Thyroid gland (tissue), 4 donors: ENCODE results near the gene TUBGCP2. TPM values are rescaled to one million over a fixed set of nuclear protein-coding genes. Genes with fewer than 3 reads are reported as not detected.

Source experiments
- DNase-seq, 2 donors: peaks; one replicate each; pipeline ENCODE4 v3.0.0-alpha.2; 2019
- H3K27ac ChIP-seq, 3 donors: fragments of 200-600 bp; sonication (generic); 1 replicate in 2 of 3; 2 replicates in 1 of 3; pipeline ENCODE4 v1.5.1; 2016 to 2019; ENCODE audit warnings: mild to moderate bottlenecking in 1 of 3, moderate library complexity in 1 of 3
- H3K27me3 ChIP-seq: fragments of 200-600 bp; sonication (generic); one replicate; pipeline ENCODE4 v1.5.1; 2019
- H3K36me3 ChIP-seq, 2 donors: fragments of 200-600 bp; sonication (generic); one replicate each; pipeline ENCODE4 v1.5.1; 2016 to 2019
- H3K4me1 ChIP-seq, 2 donors: fragments of 200-600 bp; sonication (generic); one replicate each; pipeline ENCODE4 v1.5.1; 2017 to 2019
- H3K4me3 ChIP-seq, 3 donors: fragments of 200-600 bp; sonication (generic); replicated peaks in 1 of 3; 1 replicate in 2 of 3; 2 replicates in 1 of 3; pipeline ENCODE4 v1.5.1; 2016; ENCODE audit warnings: mild to moderate bottlenecking in 1 of 3
- H3K9me3 ChIP-seq: fragments of 200-600 bp; sonication (generic); one replicate; pipeline ENCODE4 v1.5.1; 2017
- POLR2A ChIP-seq, 2 donors: fragments of 450-650 bp; IDR thresholded peaks; one replicate each; pipeline ENCODE4 v1.6.1; 2017; ENCODE audit warnings: antibody characterized with exemption in 2 of 2, mild to moderate bottlenecking in 2 of 2, moderate library complexity in 1 of 2
- WGBS, 2 donors: methylation state at CpG; one replicate each; pipeline ENCODE4 v1.1.5; 2017; 5-methylcytosine and 5-hydroxymethylcytosine counted together
- intact Hi-C: fragments of 100-400 bp; cut with DNase I; formaldehyde crosslinking; loops from one replicate; pipeline ENCODE4 v1.15.1; 2023
- total RNA-seq, 4 donors: library from RNA; depleted of rRNA; stranded (reverse); fragments of >200 nt; gene quantifications; one replicate each; pipeline ENCODE4 v1.2.3, GENCODE V29; 2016
- TF ChIP-seq, protein P1 (sequence below), 6 experiments: fragments of 200-600 bp in 3 of 6; fragments of 450-650 bp in 3 of 6; sonication (generic) in 3 of 6; IDR thresholded peaks; one replicate each; pipeline ENCODE4 v1.5.1; 2016 to 2019; ENCODE audit warnings: antibody characterized with exemption in 6 of 6, mild to moderate bottlenecking in 2 of 6, inconsistent platforms in 1 of 6, moderate library complexity in 1 of 6

TUBGCP2 gene
- total RNA-seq, 4 donors from 2014 or later, result 56.5 to 73.3 (median 62.9) TPM

DNA sequence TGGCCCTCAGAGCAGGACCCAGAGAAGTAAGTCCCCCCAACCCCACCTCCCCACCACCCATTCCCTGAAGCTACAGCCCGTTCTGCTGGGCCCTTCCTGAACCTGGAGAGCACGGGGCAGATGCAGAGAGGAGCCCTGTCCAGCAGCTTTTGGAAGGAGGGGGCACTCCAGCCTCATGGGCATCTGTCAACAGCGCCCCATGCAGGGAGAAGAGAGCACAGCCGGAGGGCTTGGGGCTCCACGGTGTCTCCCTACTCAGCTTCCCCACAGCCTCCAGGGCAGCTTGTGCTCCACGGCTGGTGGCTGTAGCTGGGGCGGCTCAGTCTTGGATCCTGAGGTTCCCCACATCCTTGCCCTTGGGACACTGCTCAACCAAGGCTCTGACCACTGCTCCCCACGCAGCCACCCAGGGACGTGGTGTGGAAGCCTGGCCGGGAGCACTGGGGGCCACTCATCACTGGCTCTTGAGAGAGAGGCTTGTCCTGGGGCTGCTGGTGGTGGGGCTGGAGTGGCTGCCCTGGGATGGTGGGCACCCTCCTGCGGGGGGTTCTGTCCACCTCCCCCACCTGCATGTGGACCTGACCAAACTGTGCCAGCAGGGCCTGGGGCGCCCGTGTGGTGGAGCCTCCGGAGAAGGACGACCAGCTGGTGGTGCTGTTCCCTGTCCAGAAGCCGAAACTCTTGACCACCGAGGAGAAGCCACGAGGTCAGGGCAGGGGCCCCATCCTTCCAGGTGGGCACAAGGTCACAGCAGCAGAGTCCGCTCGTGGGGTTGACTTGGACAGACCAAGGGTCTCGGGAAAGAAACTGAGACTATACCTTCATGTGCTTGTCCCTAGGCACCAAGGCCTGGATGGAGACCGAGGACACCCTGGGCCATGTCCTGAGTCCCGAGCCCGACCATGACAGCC, 43.0 kb upstream of the TUBGCP2 start:
- H3K36me3 ChIP-seq, result no peaks in the 10 kb centered on the region
- no peak overlapping the region for H3K27ac ChIP-seq
- peaks cover 0 to 4% of the 10 kb centered on the region in 2 donors for H3K4me1 ChIP-seq
- TF ChIP-seq, protein P1, sequence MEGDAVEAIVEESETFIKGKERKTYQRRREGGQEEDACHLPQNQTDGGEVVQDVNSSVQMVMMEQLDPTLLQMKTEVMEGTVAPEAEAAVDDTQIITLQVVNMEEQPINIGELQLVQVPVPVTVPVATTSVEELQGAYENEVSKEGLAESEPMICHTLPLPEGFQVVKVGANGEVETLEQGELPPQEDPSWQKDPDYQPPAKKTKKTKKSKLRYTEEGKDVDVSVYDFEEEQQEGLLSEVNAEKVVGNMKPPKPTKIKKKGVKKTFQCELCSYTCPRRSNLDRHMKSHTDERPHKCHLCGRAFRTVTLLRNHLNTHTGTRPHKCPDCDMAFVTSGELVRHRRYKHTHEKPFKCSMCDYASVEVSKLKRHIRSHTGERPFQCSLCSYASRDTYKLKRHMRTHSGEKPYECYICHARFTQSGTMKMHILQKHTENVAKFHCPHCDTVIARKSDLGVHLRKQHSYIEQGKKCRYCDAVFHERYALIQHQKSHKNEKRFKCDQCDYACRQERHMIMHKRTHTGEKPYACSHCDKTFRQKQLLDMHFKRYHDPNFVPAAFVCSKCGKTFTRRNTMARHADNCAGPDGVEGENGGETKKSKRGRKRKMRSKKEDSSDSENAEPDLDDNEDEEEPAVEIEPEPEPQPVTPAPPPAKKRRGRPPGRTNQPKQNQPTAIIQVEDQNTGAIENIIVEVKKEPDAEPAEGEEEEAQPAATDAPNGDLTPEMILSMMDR (IDR thresholded peaks at IDR 0.05), result no peak
- TF ChIP-seq POLR2A (IDR thresholded peaks at IDR 0.05), result no peak
- no peak for DNase-seq
- no peak overlapping the region for H3K4me3 ChIP-seq
- peaks cover 6% of the 10 kb centered on the region for H3K27me3 ChIP-seq
- 69 to 77% methylated on average over 6 to 21 of the region's 24 CpGs for WGBS, 2 donors
- H3K9me3 ChIP-seq, result no peaks in the 10 kb centered on the region
- intact Hi-C loops, result no loop called here

DNA sequence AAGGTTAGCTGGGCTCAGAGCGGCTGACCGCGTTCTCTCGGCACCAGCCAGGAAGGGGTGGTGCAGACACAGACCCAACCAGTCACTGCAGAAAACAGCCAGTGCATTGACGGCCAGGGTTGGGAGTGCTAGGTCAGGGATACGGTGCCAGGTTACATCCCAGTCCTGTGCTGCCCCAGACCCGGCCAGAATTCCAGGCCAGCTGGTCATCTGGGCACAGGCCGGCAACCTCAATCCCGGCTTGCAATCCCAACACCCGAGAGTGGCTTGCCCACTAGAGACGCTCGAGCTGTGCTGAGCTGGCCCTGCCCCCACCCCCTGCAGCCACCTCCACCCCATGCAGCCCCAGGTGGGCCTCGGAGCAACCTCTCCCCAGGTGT, 42.3 kb upstream of the TUBGCP2 start:
- DNase-seq, result no peak
- 49 to 100% methylated on average over 1 to 8 of the region's 13 CpGs for WGBS, 2 donors
- H3K27me3 ChIP-seq, result peaks cover 6% of the 10 kb centered on the region

DNA sequence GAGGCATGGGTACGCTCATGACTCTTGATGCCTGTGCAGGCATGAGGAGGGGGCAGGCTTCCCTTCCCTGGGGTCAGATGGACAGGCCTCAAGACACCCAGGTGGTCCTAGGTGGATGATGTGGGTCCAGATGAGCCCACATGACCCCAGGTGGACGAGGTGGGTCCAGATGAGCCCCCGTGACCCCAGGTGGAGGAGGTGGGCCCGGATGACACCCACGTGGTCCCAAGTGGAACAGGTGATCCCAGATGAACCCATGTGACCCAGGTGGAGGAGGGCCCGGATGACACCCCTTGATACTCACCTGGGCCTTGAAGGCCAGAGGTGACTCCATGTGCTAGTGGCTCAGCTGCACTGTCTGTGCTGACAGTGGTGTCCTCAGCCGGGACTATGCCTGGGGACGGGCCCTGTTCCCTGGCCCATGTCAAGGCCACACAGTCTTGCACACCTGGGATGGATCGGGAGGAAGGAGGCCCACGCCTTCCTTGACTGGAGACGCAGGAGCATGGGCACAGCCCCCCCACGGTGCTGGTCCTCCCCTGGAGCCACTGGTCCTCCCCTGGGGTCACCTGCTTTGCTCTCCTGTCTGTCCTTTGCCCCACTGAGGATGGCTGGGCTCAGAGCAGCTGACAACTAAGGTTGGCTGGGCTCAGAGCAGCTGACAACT, 41.7 kb upstream of the TUBGCP2 start:
- TF ChIP-seq POLR2A (IDR thresholded peaks at IDR 0.05), result no peak
- TF ChIP-seq, protein P1 (IDR thresholded peaks at IDR 0.05), result no peak
- no peak overlapping the region for H3K4me3 ChIP-seq
- H3K9me3 ChIP-seq, result no peaks in the 10 kb centered on the region
- DNase-seq, result no peak
- H3K36me3 ChIP-seq, result no peaks in the 10 kb centered on the region
- intact Hi-C loops, result no loop called here
- peaks cover 6% of the 10 kb centered on the region for H3K27me3 ChIP-seq
- H3K27ac ChIP-seq, result no peak overlapping the region
- H3K4me1 ChIP-seq, result no peaks in the 10 kb centered on the region
- WGBS, 2 donors, result 63 to 86% methylated on average over 7 to 11 of the region's 12 CpGs

More for the DNA sequence above, 42.3 kb upstream of the TUBGCP2 start:
- Histone ChIP-seq H3K4me1 (no peaks in the 10 kb centered on the region), H3K36me3 (no peaks in the 10 kb centered on the region), H3K4me3 (no peak overlapping the region), H3K9me3 (no peaks in the 10 kb centered on the region), H3K27ac (no peak overlapping the region)
- intact Hi-C loops, result no loop called here
- no peak for TF ChIP-seq POLR2A (IDR thresholded peaks at IDR 0.05)
- TF ChIP-seq, protein P1 (IDR thresholded peaks at IDR 0.05), result no peak

DNA sequence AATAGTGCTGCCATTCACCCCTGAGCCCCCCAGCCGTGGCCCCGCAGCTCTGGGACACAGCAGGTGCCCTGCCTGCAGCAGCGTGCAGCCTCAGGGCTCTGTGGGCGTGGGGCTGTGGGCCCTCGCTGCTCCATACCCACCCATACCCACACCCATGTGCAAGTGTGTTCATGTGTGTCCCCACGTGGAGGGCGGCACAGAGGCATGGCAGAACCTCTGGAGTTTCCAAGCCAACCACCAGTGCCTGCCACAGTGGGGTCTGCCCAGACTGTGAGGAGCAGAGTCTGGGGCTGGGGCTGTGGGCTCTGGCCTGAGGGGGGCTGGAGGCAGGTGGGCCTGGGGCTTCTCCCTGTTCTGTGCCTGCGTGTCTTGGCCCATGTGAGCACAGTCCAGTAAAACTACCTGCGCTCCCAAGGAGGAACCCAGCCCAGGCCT, 40.9 kb upstream of the TUBGCP2 start:
- H3K27me3 ChIP-seq, result peaks cover 6% of the 10 kb centered on the region
- no peaks in the 10 kb centered on the region for H3K9me3 ChIP-seq
- no peak overlapping the region for H3K4me3 ChIP-seq
- no peak for DNase-seq
- intact Hi-C loops, result no loop called here
- TF ChIP-seq POLR2A (IDR thresholded peaks at IDR 0.05), result no peak
- H3K36me3 ChIP-seq, result no peaks in the 10 kb centered on the region
- H3K4me1 ChIP-seq, result no peaks in the 10 kb centered on the region
- 65 to 71% methylated on average over 6 to 9 of the region's 9 CpGs for WGBS, 2 donors
- no peak overlapping the region for H3K27ac ChIP-seq

DNA sequence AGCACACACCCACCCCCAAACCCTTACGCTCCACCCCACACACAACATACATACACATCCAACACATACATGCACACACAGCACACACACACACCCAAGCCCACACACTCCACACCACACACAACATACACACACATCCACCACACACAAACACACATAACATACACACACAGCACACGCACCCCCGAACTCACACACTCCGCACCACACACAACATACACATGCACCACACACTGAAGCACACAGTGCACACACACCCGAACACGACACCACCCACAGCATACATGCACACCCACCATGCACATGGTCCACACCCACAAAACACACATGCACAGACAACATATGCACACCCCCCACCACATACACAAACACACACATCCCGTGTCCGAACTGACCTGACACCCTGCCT, 40.5 kb upstream of the TUBGCP2 start:
- DNase-seq, result no peak
- Histone ChIP-seq H3K27ac (no peak overlapping the region), H3K27me3 (peaks cover 6% of the 10 kb centered on the region), H3K4me3 (no peak overlapping the region), H3K4me1 (no peaks in the 10 kb centered on the region), H3K36me3 (no peaks in the 10 kb centered on the region), H3K9me3 (no peaks in the 10 kb centered on the region)
- WGBS, 2 donors, result 87 to 89% methylated on average over 8 of the region's 8 CpGs
- no peak for TF ChIP-seq POLR2A (IDR thresholded peaks at IDR 0.05)
- TF ChIP-seq, protein P1 (IDR thresholded peaks at IDR 0.05), result no peak
- intact Hi-C loops, result no loop called here
